CD14-positive monocyte (primary cell): ENCODE results near the gene EYS. TPM values are rescaled to one million over a fixed set of nuclear protein-coding genes. Genes with fewer than 3 reads are reported as not detected.

Experiments
- DNase-seq, 3 donors: peaks; one replicate each; pipeline ENCODE4 v3.0.0-alpha.2; 2011 to 2022
- H2AFZ ChIP-seq: 2 replicates; pipeline ENCODE4 v1.6.0; 2012; ENCODE audit warnings: mild to moderate bottlenecking, low read depth, low read length, inconsistent platforms; ENCODE audit not compliant: insufficient read depth, poor library complexity, severe bottlenecking
- H3K27ac ChIP-seq, 2 donors: 1 replicate in 1 of 2; 2 replicates in 1 of 2; pipeline ENCODE4 v1.5.1; 2012 to 2013; ENCODE audit warnings: low read length in 2 of 2, control low read depth in 1 of 2, inconsistent platforms in 1 of 2, low read depth in 1 of 2, mild to moderate bottlenecking in 1 of 2
- H3K27me3 ChIP-seq, 2 donors: one replicate each; pipeline versions ENCODE4 v1.6.0 to v1.6.1; 2011 to 2013; ENCODE audit warnings: low read length in 2 of 2; ENCODE audit not compliant: control insufficient read depth in 2 of 2, insufficient read depth in 2 of 2
- H3K36me3 ChIP-seq, 2 donors: replicated peaks in 1 of 2; 1 replicate in 1 of 2; 2 replicates in 1 of 2; pipeline versions ENCODE4 v1.5.1 to v1.6.1; 2012 to 2013; ENCODE audit warnings: low read length in 2 of 2, control low read depth in 1 of 2, inconsistent platforms in 1 of 2, mild to moderate bottlenecking in 1 of 2; ENCODE audit not compliant: insufficient read depth in 2 of 2, control insufficient read depth in 1 of 2
- H3K4me1 ChIP-seq, 2 donors: 1 replicate in 1 of 2; 2 replicates in 1 of 2; pipeline versions ENCODE4 v1.5.1 to v1.6.1; 2012 to 2013; ENCODE audit warnings: low read length in 2 of 2, control low read depth in 1 of 2, inconsistent platforms in 1 of 2, mild to moderate bottlenecking in 1 of 2, moderate library complexity in 1 of 2; ENCODE audit not compliant: insufficient read depth in 2 of 2, control insufficient read depth in 1 of 2
- H3K4me2 ChIP-seq: replicated peaks from 2 replicates; pipeline ENCODE3; 2012; ENCODE audit warnings: low read length, moderate library complexity, mild to moderate bottlenecking; ENCODE audit not compliant: poor library complexity, severe bottlenecking; ENCODE audit errors: extremely low read depth
- H3K4me3 ChIP-seq, 3 experiments: fragments of 200-600 bp in 1 of 3; sonication (generic) in 1 of 3; replicated peaks in 1 of 3; 1 replicate in 2 of 3; 2 replicates in 1 of 3; pipeline ENCODE4 v1.5.1; 2011 to 2013; ENCODE audit warnings: low read length in 3 of 3, mild to moderate bottlenecking in 3 of 3, control low read depth in 2 of 3, low read depth in 2 of 3, inconsistent platforms in 1 of 3, moderate library complexity in 1 of 3
- H3K79me2 ChIP-seq: 2 replicates; pipeline ENCODE4 v1.6.0; 2012; ENCODE audit warnings: mild to moderate bottlenecking, control low read depth, inconsistent platforms, low read length, moderate library complexity; ENCODE audit not compliant: insufficient read depth
- H3K9ac ChIP-seq: 2 replicates; pipeline ENCODE4 v1.6.0; 2017; ENCODE audit warnings: low read length, mild to moderate bottlenecking; ENCODE audit not compliant: insufficient read depth, poor library complexity, severe bottlenecking
- H3K9me3 ChIP-seq, 2 donors: replicated peaks in 1 of 2; 1 replicate in 1 of 2; 2 replicates in 1 of 2; pipeline versions ENCODE4 v1.5.1 to v1.6.1; 2012 to 2013; ENCODE audit warnings: low read length in 2 of 2, control low read depth in 1 of 2; ENCODE audit not compliant: control insufficient read depth in 1 of 2, insufficient read depth in 1 of 2
- H4K20me1 ChIP-seq: 2 replicates; pipeline ENCODE4 v1.6.0; 2012; ENCODE audit warnings: mild to moderate bottlenecking, low read length, control low read depth, moderate library complexity; ENCODE audit not compliant: insufficient read depth
- H3K27ac Mint-ChIP-seq, 7 donors: one replicate each; pipeline ENCODE4 v1.8.0; 2020; ENCODE audit warnings: mild to moderate bottlenecking in 7 of 7, mixed read lengths in 7 of 7, moderate library complexity in 6 of 7, inconsistent platforms in 2 of 7
- H3K27me3 Mint-ChIP-seq, 3 donors: one replicate each; pipeline ENCODE4 v1.8.0; 2021 to 2022; ENCODE audit warnings: low read depth in 3 of 3, mild to moderate bottlenecking in 3 of 3, mixed read lengths in 3 of 3, moderate library complexity in 3 of 3, inconsistent platforms in 1 of 3
- H3K36me3 Mint-ChIP-seq, 2 donors: one replicate each; pipeline ENCODE4 v1.8.0; 2020; ENCODE audit warnings: mixed read lengths in 2 of 2, inconsistent platforms in 1 of 2, mild to moderate bottlenecking in 1 of 2
- H3K4me1 Mint-ChIP-seq: one replicate; pipeline ENCODE4 v1.8.0; 2020; ENCODE audit warnings: mild to moderate bottlenecking, mixed read lengths
- H3K4me3 Mint-ChIP-seq, 2 donors: one replicate each; pipeline ENCODE4 v1.8.0; 2020; ENCODE audit warnings: mild to moderate bottlenecking in 2 of 2, mixed read lengths in 2 of 2, moderate library complexity in 1 of 2
- H3K9me3 Mint-ChIP-seq, 7 donors: one replicate each; pipeline ENCODE4 v1.8.0; 2020 to 2022; ENCODE audit warnings: mixed read lengths in 7 of 7, mild to moderate bottlenecking in 6 of 7, moderate library complexity in 6 of 7, inconsistent platforms in 2 of 7
- WGBS: methylation state at CpG from one replicate; pipeline ENCODE4 v1.1.5; 2013; ENCODE audit warnings: missing lambda C conversion rate; ENCODE audit not compliant: insufficient coverage; 5-methylcytosine and 5-hydroxymethylcytosine counted together
- intact Hi-C, 2 donors: fragments of 100-400 bp; cut with micrococcal nuclease; formaldehyde crosslinking; loops; one replicate each; pipeline versions ENCODE4 v1.15.0 to v1.15.1; 2023
- polyA plus RNA-seq, 3 donors: library from polyadenylated mRNA; depleted of rRNA in 1 of 3; unstranded in 2 of 3; stranded (reverse) in 1 of 3; fragments of 300-500 nt in 2 of 3; fragments of >200 nt in 1 of 3; fragmentation: Illumina TruSeq in 2 of 3; gene quantifications; 1 replicate in 2 of 3; 2 replicates in 1 of 3; pipeline ENCODE4 v1.2.3, GENCODE V29; 2012 to 2021
- TF ChIP-seq, protein P1 (sequence below): fragments of 200-600 bp; IDR thresholded peaks from one replicate; pipeline ENCODE4 v1.8.0; 2022; ENCODE audit warnings: antibody characterized with exemption, mild to moderate bottlenecking

Gene EYS
- polyA plus RNA-seq, 3 donors: 0.01 to 0.03 TPM; not detected in 1

DNA sequence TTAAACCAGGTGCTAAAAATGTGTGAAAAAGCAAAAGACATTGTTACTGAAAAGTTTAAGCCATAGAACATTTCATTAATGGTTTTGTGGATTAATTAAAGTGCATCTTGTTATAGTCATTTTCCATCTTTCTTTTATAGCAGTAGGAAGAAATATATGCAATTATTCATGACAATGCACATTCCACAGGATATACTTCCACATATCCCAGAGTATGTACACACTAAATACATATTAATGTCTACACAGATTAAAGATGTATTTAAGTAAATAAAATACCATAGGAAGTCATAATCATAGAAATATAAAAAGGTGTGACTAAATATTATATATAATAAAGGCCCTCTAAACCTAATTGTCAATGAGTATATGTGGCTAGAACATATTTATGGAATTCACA, 1492.7 kb downstream of the EYS start:
- Histone ChIP-seq H3K79me2 (no peaks in the 10 kb centered on the region), H3K4me1 (no peaks in the 10 kb centered on the region), H3K4me2 (no peak overlapping the region), H2AFZ (no peak overlapping the region), H3K9me3 (no peaks in the 10 kb centered on the region), H3K9ac (no peak overlapping the region), H4K20me1 (no peaks in the 10 kb centered on the region), H3K27ac (no peak overlapping the region), H3K4me3 (no peak overlapping the region), H3K36me3 (no peaks in the 10 kb centered on the region), H3K27me3 (no peaks in the 10 kb centered on the region)
- H3K9me3 Mint-ChIP-seq: peaks cover 0 to 4% (median 1%) of the 10 kb centered on the region in 7 donors
- TF ChIP-seq, protein P1, sequence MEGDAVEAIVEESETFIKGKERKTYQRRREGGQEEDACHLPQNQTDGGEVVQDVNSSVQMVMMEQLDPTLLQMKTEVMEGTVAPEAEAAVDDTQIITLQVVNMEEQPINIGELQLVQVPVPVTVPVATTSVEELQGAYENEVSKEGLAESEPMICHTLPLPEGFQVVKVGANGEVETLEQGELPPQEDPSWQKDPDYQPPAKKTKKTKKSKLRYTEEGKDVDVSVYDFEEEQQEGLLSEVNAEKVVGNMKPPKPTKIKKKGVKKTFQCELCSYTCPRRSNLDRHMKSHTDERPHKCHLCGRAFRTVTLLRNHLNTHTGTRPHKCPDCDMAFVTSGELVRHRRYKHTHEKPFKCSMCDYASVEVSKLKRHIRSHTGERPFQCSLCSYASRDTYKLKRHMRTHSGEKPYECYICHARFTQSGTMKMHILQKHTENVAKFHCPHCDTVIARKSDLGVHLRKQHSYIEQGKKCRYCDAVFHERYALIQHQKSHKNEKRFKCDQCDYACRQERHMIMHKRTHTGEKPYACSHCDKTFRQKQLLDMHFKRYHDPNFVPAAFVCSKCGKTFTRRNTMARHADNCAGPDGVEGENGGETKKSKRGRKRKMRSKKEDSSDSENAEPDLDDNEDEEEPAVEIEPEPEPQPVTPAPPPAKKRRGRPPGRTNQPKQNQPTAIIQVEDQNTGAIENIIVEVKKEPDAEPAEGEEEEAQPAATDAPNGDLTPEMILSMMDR: no peak
- H3K4me3 Mint-ChIP-seq: no peak overlapping the region
- DNase-seq: no peak
- no peaks in the 10 kb centered on the region for H3K4me1 Mint-ChIP-seq
- H3K27ac Mint-ChIP-seq: no peak overlapping the region
- intact Hi-C loops: no loop called here
- no peaks in the 10 kb centered on the region for H3K36me3 Mint-ChIP-seq
- H3K27me3 Mint-ChIP-seq: no peaks in the 10 kb centered on the region

DNA sequence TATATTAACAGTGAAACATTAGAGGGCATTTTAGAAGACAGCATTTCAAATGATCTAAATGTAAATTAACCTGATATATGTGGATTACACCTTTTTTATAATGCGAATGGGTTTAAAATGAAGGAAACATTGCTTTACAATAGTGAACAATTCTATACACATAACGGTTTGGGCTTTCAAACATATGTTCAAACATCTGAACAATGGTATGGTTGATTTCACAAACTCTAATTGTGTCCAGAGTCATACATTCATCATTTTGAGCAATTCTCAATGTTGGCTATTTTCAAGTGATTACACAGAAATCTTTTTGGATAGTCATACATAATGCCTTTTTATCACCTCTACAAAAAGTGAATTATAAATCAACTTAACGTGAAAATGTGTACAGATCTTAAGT, 1493.3 kb downstream of the EYS start:
- no CpG with 5 or more reads among the region's 3 CpGs for WGBS
- no peaks in the 10 kb centered on the region for H3K4me1 Mint-ChIP-seq
- Histone ChIP-seq H3K27ac (no peak overlapping the region), H4K20me1 (no peaks in the 10 kb centered on the region), H3K9ac (no peak overlapping the region), H3K9me3 (no peaks in the 10 kb centered on the region), H3K79me2 (no peaks in the 10 kb centered on the region), H3K36me3 (no peaks in the 10 kb centered on the region), H2AFZ (no peak overlapping the region), H3K4me1 (no peaks in the 10 kb centered on the region), H3K27me3 (no peaks in the 10 kb centered on the region), H3K4me3 (no peak overlapping the region), H3K4me2 (no peak overlapping the region)
- TF ChIP-seq, protein P1: no peak
- H3K27me3 Mint-ChIP-seq: no peaks in the 10 kb centered on the region
- no peak overlapping the region for H3K27ac Mint-ChIP-seq
- H3K36me3 Mint-ChIP-seq: no peaks in the 10 kb centered on the region
- intact Hi-C loops: no loop called here
- peaks cover 0 to 3% (median 1%) of the 10 kb centered on the region in 7 donors for H3K9me3 Mint-ChIP-seq
- H3K4me3 Mint-ChIP-seq: no peak overlapping the region
- no peak for DNase-seq
